ENCODE data around the gene RABGAP1L. TPM values are rescaled to one million over a fixed set of nuclear protein-coding genes. Genes with fewer than 3 reads are reported as not detected.

Gene RABGAP1L
- total and polyA plus RNA-seq, 2 of the 8 experiments (the other 6 are each of a cell fraction or from before 2014, with no cell fraction given) = 33.3 to 156 TPM

- H3K9me3 ChIP-seq (ENCODE audit: insufficient read depth in 2 of 2, low read depth in 1 of 2, low read length in 1 of 2) = no peaks in the 10 kb centered on the region
- TF ChIP-seq RBBP5 (IDR thresholded peaks at IDR 0.05; ENCODE audit: borderline replicate concordance, low read depth, low read length) (no peak), PHF8 (conservative IDR thresholded peaks at IDR 0.05; ENCODE audit: low read depth, low read length) (no peak), BACH1 (IDR thresholded peaks at IDR 0.05; ENCODE audit: low read length) (no peak), ASH2L (IDR thresholded peaks at IDR 0.05; ENCODE audit: low read length) (no peak), HDAC2 (IDR thresholded peaks at IDR 0.05; ENCODE audit: borderline replicate concordance in 1 of 2, low read depth in 2 of 2, low read length in 2 of 2) (no peak), ATF3 (IDR thresholded peaks at IDR 0.05; ENCODE audit: insufficient read depth, low read depth, low read length) (no peak), KDM5A (IDR thresholded peaks at IDR 0.05; ENCODE audit: low read length) (no peak), CBX8 (IDR thresholded peaks at IDR 0.05; ENCODE audit: borderline replicate concordance, low read depth, low read length) (no peak), SIRT6 (IDR thresholded peaks at IDR 0.05; ENCODE audit: low read length) (no peak), POLR2AphosphoS5 (IDR thresholded peaks at IDR 0.05; ENCODE audit: low read depth, low read length) (no peak), RNF2 (IDR thresholded peaks at IDR 0.05; ENCODE audit: borderline replicate concordance, low read depth, low read length, missing control alignments, poor library complexity, severe bottlenecking) (no peak), SAP30 (IDR thresholded peaks at IDR 0.05; ENCODE audit: insufficient read depth, insufficient replicate concordance, low read length) (no peak), CBX5 (IDR thresholded peaks at IDR 0.05; ENCODE audit: low read depth, low read length) (no peak)
- peaks cover 0 to 3% (median 0%) of the 10 kb centered on the region in 4 experiments; a peak in 2 of 7 replicates for H3K4me1 ChIP-seq (replicated peaks in 1 of 4; ENCODE audit: control insufficient read depth in 3 of 4, insufficient read depth in 4 of 4, low read length in 3 of 4)
- no peak overlapping the region for H3K56ac ChIP-seq (replicated peaks; ENCODE audit: insufficient read length, low read depth, low read length)
- no peak overlapping the region for H3K23ac ChIP-seq (ENCODE audit: insufficient read length)
- H3K18ac ChIP-seq (ENCODE audit: extremely low read depth, low read length) = no peak overlapping the region
- no peak overlapping the region for H2BK12ac ChIP-seq (ENCODE audit: low read depth, low read length)
- H4K8ac ChIP-seq (ENCODE audit: extremely low read depth, insufficient read depth, low read length) = no peak overlapping the region
- no peak overlapping the region for H2BK20ac ChIP-seq (ENCODE audit: low read length)
- H3K9ac ChIP-seq (replicated peaks in 1 of 4; ENCODE audit: extremely low read depth in 1 of 4, low read depth in 3 of 4, low read length in 3 of 4) = no peak overlapping the region
- no peak overlapping the region for H4K91ac ChIP-seq (replicated peaks; ENCODE audit: insufficient read length, low read length)
- no peak overlapping the region for H3K4me3 ChIP-seq (ENCODE audit: extremely low read depth in 1 of 4, insufficient read depth in 2 of 4, low read depth in 3 of 4, low read length in 4 of 4)
- H3K79me2 ChIP-seq (ENCODE audit: control insufficient read depth in 1 of 2, insufficient read depth in 2 of 2, low read length in 2 of 2) = no peaks in the 10 kb centered on the region
- H2BK120ac ChIP-seq (replicated peaks; ENCODE audit: low read depth, low read length) = no peak overlapping the region
- WGBS, 2 experiments (ENCODE audit: extremely low coverage in 1 of 2, insufficient coverage in 1 of 2, insufficient read length in 1 of 2, insufficient replicate concordance in 2 of 2, low coverage in 1 of 2, low lambda C conversion rate in 2 of 2, missing lambda C conversion rate in 1 of 2) = 79 to 100% methylated on average over 1 to 3 of the region's 3 CpGs
- FAIRE-seq (no peak), DNase-seq (ENCODE audit: low read depth in 1 of 2, low spot score in 2 of 2) (no peak)
- H3K79me1 ChIP-seq (ENCODE audit: low read depth, low read length) = no peaks in the 10 kb centered on the region
- no peaks in the 10 kb centered on the region for H3K23me2 ChIP-seq (ENCODE audit: low read depth, low read length)
- no peaks in the 10 kb centered on the region for H3K27me3 ChIP-seq (replicated peaks in 1 of 4; ENCODE audit: control insufficient read depth in 3 of 4, extremely low read depth in 1 of 4, insufficient read depth in 3 of 4, low read length in 3 of 4)
- ChIA-PET POLR2A (ENCODE audit: partially characterized antibody) (no interaction called here), CTCF (ENCODE audit: partially characterized antibody) (interaction anchor here (0.7 to 1.6 kb wide), 5 partner anchors 8 to 1445 kb away, joined by 3 to 4 read pairs (median 3); no protein-coding TSS in a partner anchor)
- no peaks in the 10 kb centered on the region for H4K20me1 ChIP-seq (replicated peaks in 1 of 2; ENCODE audit: control insufficient read depth in 1 of 2, insufficient read depth in 2 of 2, low read length in 2 of 2)
- no peak overlapping the region for H3K14ac ChIP-seq (ENCODE audit: insufficient read length)
- H3K27ac ChIP-seq (ENCODE audit: low read depth, low read length) = no peak overlapping the region
- no peak overlapping the region for H3K4ac ChIP-seq (replicated peaks; ENCODE audit: insufficient read length, low read depth, low read length)
- H2BK5ac ChIP-seq (ENCODE audit: low read depth, low read length) = no peak overlapping the region
- no peaks in the 10 kb centered on the region for H3K36me3 ChIP-seq (ENCODE audit: control insufficient read depth in 2 of 4, insufficient read depth in 4 of 4, low read length in 3 of 4)
- no peak overlapping the region for H2AK5ac ChIP-seq (ENCODE audit: low read depth, low read length)
- no peak overlapping the region for H4K5ac ChIP-seq (ENCODE audit: insufficient read length, low read depth, low read length)
- H3K4me2 ChIP-seq (ENCODE audit: insufficient read depth in 1 of 2, low read depth in 2 of 2, low read length in 2 of 2) = no peak overlapping the region
- no peak overlapping the region for H2AFZ ChIP-seq (ENCODE audit: low read length)
- H2BK15ac ChIP-seq (ENCODE audit: low read length) = no peak overlapping the region
These were observed 541.0 kb downstream of the RABGAP1L start for GRCh38 chr1:174700314-174700713.

Data from H1 (cell line).